Lower leg skin (tissue), 4 donors: ENCODE results near the gene GATM. TPM values are rescaled to one million over a fixed set of nuclear protein-coding genes. Genes with fewer than 3 reads are reported as not detected.
A peak's percentile ranks its signal among the peaks of the same experiment; 100 is the strongest.

ENCODE experiments used
- DNase-seq, 2 donors: peaks; one replicate each; pipeline ENCODE4 v3.0.0-alpha.2; 2019; ENCODE audit warnings: low spot score in 2 of 2
- H3K4me3 ChIP-seq: fragments of 200-600 bp; sonication (generic); 2 replicates; pipeline ENCODE4 v1.5.1; 2017; ENCODE audit warnings: mild to moderate bottlenecking, low read depth; ENCODE audit not compliant: poor library complexity, severe bottlenecking
- POLR2A ChIP-seq, 2 donors: fragments of 450-650 bp; IDR thresholded peaks; one replicate each; pipeline ENCODE4 v1.6.1; 2016 to 2017; ENCODE audit warnings: antibody characterized with exemption in 2 of 2, mild to moderate bottlenecking in 1 of 2, moderate library complexity in 1 of 2
- WGBS, 2 donors: methylation state at CpG; one replicate each; pipeline ENCODE4 v1.1.5; 2018; 5-methylcytosine and 5-hydroxymethylcytosine counted together
- intact Hi-C: fragments of 100-400 bp; cut with DNase I; formaldehyde crosslinking; loops from one replicate; pipeline ENCODE4 v1.15.0; 2023; ENCODE audit warnings: low total_unique reads
- total RNA-seq, 4 donors: library from RNA; depleted of rRNA; stranded (reverse); fragments of >200 nt; gene quantifications; one replicate each; pipeline ENCODE4 v1.1.0, GENCODE V29; 2016
- TF ChIP-seq, protein P1 (sequence below), 3 donors: fragments of 450-650 bp; IDR thresholded peaks; one replicate each; pipeline ENCODE4 v1.5.1; 2016; ENCODE audit warnings: antibody characterized with exemption in 3 of 3, mild to moderate bottlenecking in 3 of 3, moderate library complexity in 2 of 3

GATM gene
- total RNA-seq, 4 donors from 2014 or later: 120 to 178 (median 159) TPM

- intact Hi-C loops: no loop called here
- TF ChIP-seq, protein P1, sequence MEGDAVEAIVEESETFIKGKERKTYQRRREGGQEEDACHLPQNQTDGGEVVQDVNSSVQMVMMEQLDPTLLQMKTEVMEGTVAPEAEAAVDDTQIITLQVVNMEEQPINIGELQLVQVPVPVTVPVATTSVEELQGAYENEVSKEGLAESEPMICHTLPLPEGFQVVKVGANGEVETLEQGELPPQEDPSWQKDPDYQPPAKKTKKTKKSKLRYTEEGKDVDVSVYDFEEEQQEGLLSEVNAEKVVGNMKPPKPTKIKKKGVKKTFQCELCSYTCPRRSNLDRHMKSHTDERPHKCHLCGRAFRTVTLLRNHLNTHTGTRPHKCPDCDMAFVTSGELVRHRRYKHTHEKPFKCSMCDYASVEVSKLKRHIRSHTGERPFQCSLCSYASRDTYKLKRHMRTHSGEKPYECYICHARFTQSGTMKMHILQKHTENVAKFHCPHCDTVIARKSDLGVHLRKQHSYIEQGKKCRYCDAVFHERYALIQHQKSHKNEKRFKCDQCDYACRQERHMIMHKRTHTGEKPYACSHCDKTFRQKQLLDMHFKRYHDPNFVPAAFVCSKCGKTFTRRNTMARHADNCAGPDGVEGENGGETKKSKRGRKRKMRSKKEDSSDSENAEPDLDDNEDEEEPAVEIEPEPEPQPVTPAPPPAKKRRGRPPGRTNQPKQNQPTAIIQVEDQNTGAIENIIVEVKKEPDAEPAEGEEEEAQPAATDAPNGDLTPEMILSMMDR (IDR thresholded peaks at IDR 0.05): no peak
- TF ChIP-seq POLR2A (IDR thresholded peaks at IDR 0.05): no peak
- 81 to 89% methylated on average over 2 of the region's 2 CpGs for WGBS, 2 donors
- no peak overlapping the region for H3K4me3 ChIP-seq
- DNase-seq: no peak
These were observed 35.0 kb downstream of the GATM start for GRCh38 chr15:45343258-45343860.

GRCh38 chr15:45341790-45342189, 36.6 kb downstream of the GATM start:
- 69 to 74% methylated on average over 4 of the region's 4 CpGs for WGBS, 2 donors
- intact Hi-C loops: no loop called here
- H3K4me3 ChIP-seq: no peak overlapping the region
- no peak for DNase-seq
- TF ChIP-seq, protein P1 (IDR thresholded peaks at IDR 0.05): no peak
- no peak for TF ChIP-seq POLR2A (IDR thresholded peaks at IDR 0.05)

GRCh38 chr15:45340429-45340828, 37.9 kb downstream of the GATM start:
- intact Hi-C loops: no loop called here
- TF ChIP-seq, protein P1 (IDR thresholded peaks at IDR 0.05): no peak
- TF ChIP-seq POLR2A (IDR thresholded peaks at IDR 0.05): no peak
- DNase-seq: no peak
- 88% methylated on average over 3 of the region's 3 CpGs for WGBS, 2 donors
- no peak overlapping the region for H3K4me3 ChIP-seq

DNA sequence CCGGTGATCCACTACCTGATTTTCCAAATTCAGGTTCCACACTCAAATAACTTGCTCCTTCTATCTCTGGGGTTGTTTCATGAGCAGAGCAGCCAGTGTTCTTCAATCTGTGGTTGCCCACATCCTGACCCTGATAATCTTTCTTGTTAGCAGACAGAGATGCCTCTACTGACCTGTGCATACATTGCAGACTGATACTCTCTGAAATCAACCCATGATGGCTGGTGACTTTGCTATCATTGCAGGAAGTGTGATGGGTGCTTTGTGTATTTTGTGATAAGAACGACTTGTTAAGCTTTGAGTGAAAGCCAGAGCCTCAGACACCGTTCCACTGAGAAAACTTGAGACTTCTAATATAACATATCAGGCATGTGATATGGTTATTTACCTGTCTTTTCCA, 39.9 kb downstream of the GATM start:
- whole genome bisulfite sequencing, 2 donors: 82 to 86% methylated on average over 3 of the region's 3 CpGs
- TF ChIP-seq POLR2A (IDR thresholded peaks at IDR 0.05): no peak
- TF ChIP-seq, protein P1 (IDR thresholded peaks at IDR 0.05): no peak
- no peak for DNase-seq
- intact Hi-C loops: no loop called here
- H3K4me3 ChIP-seq: no peak overlapping the region

GRCh38 chr15:45337224-45337623, 41.1 kb downstream of the GATM start:
- intact Hi-C loops: no loop called here
- TF ChIP-seq, protein P1 (IDR thresholded peaks at IDR 0.05): no peak
- no peak for TF ChIP-seq POLR2A (IDR thresholded peaks at IDR 0.05)
- no peak overlapping the region for H3K4me3 ChIP-seq
- DNase-seq: no peak
- 54 to 71% methylated on average over 1 of the region's 1 CpG for WGBS, 2 donors

DNA sequence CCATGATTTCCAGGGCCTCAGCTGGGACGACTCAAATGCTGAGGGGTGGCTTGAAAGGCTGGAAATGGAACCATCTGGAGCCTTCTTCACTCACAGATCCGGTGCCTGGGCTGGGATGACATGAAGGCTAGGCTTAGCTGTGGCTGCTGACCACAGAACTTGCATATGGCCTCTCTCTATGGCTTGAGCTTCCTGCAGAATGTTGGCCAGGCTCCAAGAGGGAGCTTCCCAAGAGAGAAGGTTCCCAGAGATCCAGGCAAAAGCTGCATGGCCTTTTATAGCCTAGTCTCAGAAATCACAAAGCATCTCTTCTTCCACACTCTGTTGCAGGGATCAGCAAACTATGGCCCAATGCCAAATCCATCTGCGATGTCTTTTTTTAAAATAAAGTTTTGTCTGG, 44.8 kb downstream of the GATM start:
- intact Hi-C loops: no loop called here
- DNase-seq: peak in 1 of 2 donors; percentile 26
- 45 to 52% methylated on average over 3 of the region's 3 CpGs for WGBS, 2 donors
- H3K4me3 ChIP-seq: no peak overlapping the region
- TF ChIP-seq, protein P1 (IDR thresholded peaks at IDR 0.05): no peak
- TF ChIP-seq POLR2A (IDR thresholded peaks at IDR 0.05): no peak
